Fibroblast of skin of left biceps (primary cell): ENCODE results near the gene KLK7.

ENCODE experiments used
- DNase-seq, 2 experiments: peaks; one replicate each; pipeline ENCODE4 v3.0.0-alpha.2; 2013; ENCODE audit warnings: low read depth in 2 of 2

Gene KLK7

GRCh38 chr19:50933640-50934039 is 50.1 kb downstream of the KLK7 start:
- no peak for DNase-seq

- no peak for DNase-seq
Measured at GRCh38 chr19:50932690-50933083, 51.0 kb downstream of the KLK7 start.

DNA sequence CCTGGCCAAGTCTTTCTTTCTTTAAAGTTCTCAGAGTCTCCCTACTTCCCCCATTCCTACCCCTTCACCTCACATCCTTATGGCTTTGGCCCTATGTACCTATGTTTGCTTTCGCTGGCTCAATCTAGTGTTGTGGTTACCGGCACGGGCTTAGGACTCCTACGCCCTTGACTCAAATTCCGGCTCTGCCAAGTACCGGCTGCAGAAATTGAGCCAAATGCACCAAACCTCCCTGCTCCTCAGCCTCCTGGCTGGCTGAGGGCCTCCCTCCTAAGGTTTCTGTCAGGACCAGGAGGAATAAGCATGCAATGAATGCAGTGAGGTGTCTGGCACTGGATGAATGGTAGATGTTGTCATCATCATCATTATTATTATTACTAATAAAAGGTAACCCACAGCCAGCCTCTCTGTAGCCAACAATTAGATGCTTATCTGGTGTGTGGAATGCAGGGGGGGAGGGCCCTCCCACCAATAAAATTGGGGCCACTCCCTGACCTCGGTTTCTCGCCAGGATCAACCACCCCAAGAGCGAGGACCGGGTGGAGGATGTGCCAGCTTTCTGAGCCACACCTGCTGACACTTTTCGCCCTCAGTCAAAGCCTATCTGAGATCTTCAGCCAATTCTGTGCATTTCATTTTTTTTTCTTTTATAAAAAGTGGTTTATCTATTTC is 51.6 kb downstream of the KLK7 start:
- no peak for DNase-seq

- no peak for DNase-seq
Measured at GRCh38 chr19:50931023-50931422, 52.7 kb downstream of the KLK7 start.

DNA sequence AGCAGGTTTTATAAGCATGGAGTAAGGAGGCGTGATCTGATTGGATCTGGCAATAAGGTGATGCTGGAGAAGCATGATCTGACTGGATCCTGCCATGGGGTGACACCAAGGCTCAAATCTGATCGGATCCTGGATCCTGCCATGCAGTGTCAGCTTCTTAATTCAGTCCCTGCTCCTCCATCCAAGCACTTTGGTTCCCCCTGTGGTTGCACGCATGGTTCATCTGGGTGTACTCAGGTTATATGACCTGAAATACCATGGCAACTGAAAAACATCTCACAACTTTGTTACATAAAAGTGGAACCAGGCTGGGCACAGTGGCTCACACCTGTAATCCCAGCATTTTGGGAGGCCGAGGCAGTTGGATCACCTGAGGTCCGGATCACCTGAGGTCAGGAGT is 54.9 kb downstream of the KLK7 start:
- DNase-seq = no peak
